ENCODE measurements around the gene STX5. TPM values are rescaled to one million over a fixed set of nuclear protein-coding genes. Genes with fewer than 3 reads are reported as not detected.

The STX5 gene
- 10 to 100 TPM; 32.0 to 46.8 TPM for total RNA-seq

- Histone ChIP-seq H3K4me1 (ENCODE audit: control insufficient read depth in 1 of 2, low read depth in 2 of 2) (peaks cover 21 to 38% of the 10 kb centered on the region in 2 donors), H3K27ac (peak within 1 kb of the TSS; percentile 96 to 99), H3K9me3 (no peaks in the 10 kb centered on the region), H3K36me3 (peaks cover 27% of the 10 kb centered on the region), H3K4me3 (peak within 1 kb of the TSS; percentile 82), H3K27me3 (replicated peaks; ENCODE audit: insufficient read depth) (no peaks in the 10 kb centered on the region)
- no peak for TF ChIP-seq CTCF (IDR thresholded peaks at IDR 0.05)
- ATAC-seq (ENCODE audit: insufficient number of reproducible peaks, low FRiP score, low read depth) (peak; percentile 98), DNase-seq (ENCODE audit: low spot score) (peak; percentile 99)
These were observed at the start of gene STX5 for GRCh38 chr11:62831520-62832335. Gene STX5 (minus strand): TSS chr11:62832051. CDS start chr11:62831243, 808 bp downstream.

GRCh38 chr11:62880803-62881578 is 49.1 kb upstream of the STX5 start, which contains the start of gene SLC3A2:
Gene SLC3A2 (plus strand): TSS chr11:62880896. CDS start chr11:62881024, 128 bp downstream.
- Histone ChIP-seq H3K9me3 (no peaks in the 10 kb centered on the region), H3K27me3 (replicated peaks; ENCODE audit: insufficient read depth) (no peaks in the 10 kb centered on the region), H3K36me3 (peaks cover 34% of the 10 kb centered on the region), H3K27ac (peak within 1 kb of the TSS; percentile 93 to 98), H3K4me3 (peak within 1 kb of the TSS; percentile 79), H3K4me1 (ENCODE audit: control insufficient read depth in 1 of 2, low read depth in 2 of 2) (peaks cover 31 to 58% of the 10 kb centered on the region in 2 donors)
- peak; percentile 71 for TF ChIP-seq CTCF (IDR thresholded peaks at IDR 0.05)
- ATAC-seq (ENCODE audit: insufficient number of reproducible peaks, low FRiP score, low read depth) (peak; percentile 60), DNase-seq (ENCODE audit: low spot score) (peak; percentile 46)

GRCh38 chr11:62880231-62880802 is 48.5 kb upstream of the STX5 start:
- ATAC-seq (ENCODE audit: insufficient number of reproducible peaks, low FRiP score, low read depth): peak; percentile 43
- DNase-seq (ENCODE audit: low spot score): peak; percentile 55
- peaks cover 31 to 51% of the 10 kb centered on the region in 2 donors for H3K4me1 ChIP-seq (ENCODE audit: control insufficient read depth in 1 of 2, low read depth in 2 of 2)

GRCh38 chr11:62879235-62879978 is 47.6 kb upstream of the STX5 start:
- DNase-seq (ENCODE audit: low spot score): no peak

More at GRCh38 chr11:62880231-62880802, 48.5 kb upstream of the STX5 start:
- H3K27ac ChIP-seq: peak overlapping the region; percentile 93 to 98
- H3K4me3 ChIP-seq: peak overlapping the region; percentile 79
- H3K27me3 ChIP-seq (replicated peaks; ENCODE audit: insufficient read depth): no peaks in the 10 kb centered on the region
- H3K36me3 ChIP-seq: peaks cover 27% of the 10 kb centered on the region
- no peaks in the 10 kb centered on the region for H3K9me3 ChIP-seq
- TF ChIP-seq CTCF (IDR thresholded peaks at IDR 0.05): no peak

More at GRCh38 chr11:62879235-62879978, 47.6 kb upstream of the STX5 start:
- Histone ChIP-seq H3K27me3 (replicated peaks; ENCODE audit: insufficient read depth) (no peaks in the 10 kb centered on the region), H3K9me3 (no peaks in the 10 kb centered on the region), H3K27ac (peak overlapping the region; percentile 93 to 98), H3K4me3 (peak overlapping the region; percentile 79), H3K36me3 (peaks cover 20% of the 10 kb centered on the region), H3K4me1 (ENCODE audit: control insufficient read depth in 1 of 2, low read depth in 2 of 2) (peaks cover 31 to 45% of the 10 kb centered on the region in 2 donors)
- ATAC-seq (ENCODE audit: insufficient number of reproducible peaks, low FRiP score, low read depth): no peak
- TF ChIP-seq CTCF (IDR thresholded peaks at IDR 0.05): no peak

Data from thoracic aorta (tissue), 2 donors.